Measurements from ENCODE around the gene ENTHD1. TPM values are rescaled to one million over a fixed set of nuclear protein-coding genes. Genes with fewer than 3 reads are reported as not detected.

Gene ENTHD1
- total and polyA plus RNA-seq, 10 of the 15 experiments (the other 5 are each of a cell fraction or from before 2014, with no cell fraction given), result 0.09 to 0.52 (median 0.21) TPM; not detected in 1

GRCh38 chr22:39825661-39826102 lies 67.9 kb downstream of the ENTHD1 start (continued):
- TF ChIP-seq ZBTB40 (IDR thresholded peaks at IDR 0.05; ENCODE audit: borderline replicate concordance), result peak; percentile 81
- no peak for TF ChIP-seq EGR1 (IDR thresholded peaks at IDR 0.05; ENCODE audit: borderline replicate concordance in 1 of 2, low read depth in 2 of 2, low read length in 2 of 2)
- no peak for TF ChIP-seq BCL3 (IDR thresholded peaks at IDR 0.05; ENCODE audit: borderline replicate concordance, insufficient read depth, low read depth, low read length, poor library complexity, severe bottlenecking)
- TF ChIP-seq, protein P1, sequence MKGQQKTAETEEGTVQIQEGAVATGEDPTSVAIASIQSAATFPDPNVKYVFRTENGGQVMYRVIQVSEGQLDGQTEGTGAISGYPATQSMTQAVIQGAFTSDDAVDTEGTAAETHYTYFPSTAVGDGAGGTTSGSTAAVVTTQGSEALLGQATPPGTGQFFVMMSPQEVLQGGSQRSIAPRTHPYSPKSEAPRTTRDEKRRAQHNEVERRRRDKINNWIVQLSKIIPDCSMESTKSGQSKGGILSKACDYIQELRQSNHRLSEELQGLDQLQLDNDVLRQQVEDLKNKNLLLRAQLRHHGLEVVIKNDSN (IDR thresholded peaks at IDR 0.05; ENCODE audit: borderline replicate concordance, extremely low read length, insufficient read depth, low read depth, low read length), result no peak
- no peak for TF ChIP-seq SUPT20H (IDR thresholded peaks at IDR 0.05; ENCODE audit: borderline replicate concordance, control insufficient read depth, low read depth, low read length)
- no peak for TF ChIP-seq PML (IDR thresholded peaks at IDR 0.05; ENCODE audit: low read length)
- TF ChIP-seq ZNF274 (IDR thresholded peaks at IDR 0.05; ENCODE audit: insufficient read depth, insufficient read length), result no peak
- TF ChIP-seq HDAC2 (IDR thresholded peaks at IDR 0.05), result no peak
- TF ChIP-seq NFYA (IDR thresholded peaks at IDR 0.05; ENCODE audit: borderline replicate concordance, low read depth, low read length), result no peak
- no peak for TF ChIP-seq POLR2A (IDR thresholded peaks at IDR 0.05; ENCODE audit: low read depth, low read length)
- TF ChIP-seq NR2C2 (IDR thresholded peaks at IDR 0.05; ENCODE audit: borderline replicate concordance, control insufficient read depth, insufficient read length, low read depth), result no peak
- no peak for TF ChIP-seq ZNF622 (IDR thresholded peaks at IDR 0.05)
- no peak for TF ChIP-seq MXI1 (IDR thresholded peaks at IDR 0.05; ENCODE audit: low read depth, low read length)
- no peak for TF ChIP-seq SMARCA5 (IDR thresholded peaks at IDR 0.05)
- TF ChIP-seq SMAD5 (IDR thresholded peaks at IDR 0.05; ENCODE audit: low read depth), result no peak
- TF ChIP-seq MEF2A (IDR thresholded peaks at IDR 0.05; ENCODE audit: insufficient read depth, low read depth, low read length), result 0 out of 2 replicates have a peak, but pooled peaks have one; percentile 15
- TF ChIP-seq IRF5 (IDR thresholded peaks at IDR 0.05; ENCODE audit: borderline replicate concordance), result no peak
- no peak for TF ChIP-seq RCOR1 (conservative IDR thresholded peaks at IDR 0.05; ENCODE audit: low read depth, low read length)
- no peak for TF ChIP-seq TCF3 (IDR thresholded peaks at IDR 0.05; ENCODE audit: borderline replicate concordance, insufficient read depth, low read depth, low read length)
- no peak for TF ChIP-seq HSF1 (IDR thresholded peaks at IDR 0.05; ENCODE audit: low read depth, low read length)
- TF ChIP-seq RBBP5 (conservative IDR thresholded peaks at IDR 0.05), result no peak
- no peak for TF ChIP-seq TAF1 (IDR thresholded peaks at IDR 0.05; ENCODE audit: borderline replicate concordance, low read depth, low read length)
- TF ChIP-seq JUNB (IDR thresholded peaks at IDR 0.05), result peak; percentile 55; the same call in 1 of the 2 replicates

Data from GM12878 (cell line).